ENCODE measurements around the gene WSB2.

Gene WSB2

GRCh38 chr12:118073768-118074167 lies 12.8 kb upstream of the WSB2 start:
- no peak for ATAC-seq
- H3K36me3 Mint-ChIP-seq, result no peaks in the 10 kb centered on the region
- H3K27ac Mint-ChIP-seq, result no peak overlapping the region
- no peaks in the 10 kb centered on the region for H3K4me1 Mint-ChIP-seq
- H3K4me3 Mint-ChIP-seq, result no peak overlapping the region
- no peaks in the 10 kb centered on the region for H3K9me3 Mint-ChIP-seq
- H3K27me3 Mint-ChIP-seq, result no peaks in the 10 kb centered on the region

GRCh38 chr12:118070650-118071049 lies 9.7 kb upstream of the WSB2 start:
- no peak for ATAC-seq
- no peak overlapping the region for H3K4me3 Mint-ChIP-seq
- H3K9me3 Mint-ChIP-seq, result no peaks in the 10 kb centered on the region
- H3K36me3 Mint-ChIP-seq, result no peaks in the 10 kb centered on the region
- peaks cover 3% of the 10 kb centered on the region for H3K4me1 Mint-ChIP-seq
- H3K27ac Mint-ChIP-seq, result no peak overlapping the region
- H3K27me3 Mint-ChIP-seq, result peaks cover 17% of the 10 kb centered on the region

- Mint-ChIP-seq H3K9me3 (no peaks in the 10 kb centered on the region), H3K4me3 (no peak overlapping the region), H3K4me1 (peaks cover 21% of the 10 kb centered on the region), H3K27ac (no peak overlapping the region), H3K27me3 (peaks cover 17% of the 10 kb centered on the region), H3K36me3 (no peaks in the 10 kb centered on the region)
- no peak for ATAC-seq
Observed at GRCh38 chr12:118068445-118068844, 7.5 kb upstream of the WSB2 start.

- peak; percentile 61 for ATAC-seq
- Mint-ChIP-seq H3K4me1 (peaks cover 39% of the 10 kb centered on the region), H3K27me3 (peaks cover 17% of the 10 kb centered on the region), H3K27ac (peak overlapping the region; percentile 75), H3K9me3 (no peaks in the 10 kb centered on the region), H3K4me3 (peak overlapping the region; percentile 42), H3K36me3 (no peaks in the 10 kb centered on the region)
Observed at GRCh38 chr12:118065380-118065779, 4.4 kb upstream of the WSB2 start.

- Mint-ChIP-seq H3K9me3 (no peaks in the 10 kb centered on the region), H3K27ac (peak overlapping the region; percentile 75), H3K4me3 (peak overlapping the region; percentile 42), H3K36me3 (no peaks in the 10 kb centered on the region), H3K4me1 (peaks cover 47% of the 10 kb centered on the region), H3K27me3 (peaks cover 17% of the 10 kb centered on the region)
- ATAC-seq, result peak; percentile 57
Observed at GRCh38 chr12:118064608-118065007, 3.6 kb upstream of the WSB2 start.

GRCh38 chr12:118063576-118064391 lies 2.8 kb upstream of the WSB2 start:
- Mint-ChIP-seq H3K36me3 (no peaks in the 10 kb centered on the region), H3K4me3 (no peak overlapping the region), H3K27me3 (peaks cover 17% of the 10 kb centered on the region), H3K27ac (peak overlapping the region; percentile 75), H3K4me1 (peaks cover 52% of the 10 kb centered on the region), H3K9me3 (no peaks in the 10 kb centered on the region)
- ATAC-seq, result no peak

- Mint-ChIP-seq H3K27ac (peak overlapping the region; percentile 90), H3K36me3 (no peaks in the 10 kb centered on the region), H3K27me3 (peaks cover 7% of the 10 kb centered on the region), H3K4me3 (peak overlapping the region; percentile 95), H3K9me3 (no peaks in the 10 kb centered on the region), H3K4me1 (peaks cover 52% of the 10 kb centered on the region)
- no peak for ATAC-seq
Observed at GRCh38 chr12:118061873-118062843, 1.2 kb upstream of the WSB2 start.

- H3K36me3 Mint-ChIP-seq, result peaks cover 7% of the 10 kb centered on the region
- ATAC-seq, result peak; percentile 64
- peak overlapping the region; percentile 81 for H3K4me3 Mint-ChIP-seq
- no peaks in the 10 kb centered on the region for H3K27me3 Mint-ChIP-seq
- H3K9me3 Mint-ChIP-seq, result no peaks in the 10 kb centered on the region
- peak overlapping the region; percentile 90 for H3K27ac Mint-ChIP-seq
- peaks cover 56% of the 10 kb centered on the region for H3K4me1 Mint-ChIP-seq
Observed at GRCh38 chr12:118060301-118061010, 523 bp downstream of the WSB2 start.

- H3K4me1 Mint-ChIP-seq, result peaks cover 47% of the 10 kb centered on the region
- ATAC-seq, result no peak
Observed at GRCh38 chr12:118059341-118060191, 1.4 kb downstream of the WSB2 start.

GRCh38 chr12:118058881-118059280 lies 2.1 kb downstream of the WSB2 start:
- Mint-ChIP-seq H3K36me3 (peaks cover 7% of the 10 kb centered on the region), H3K27ac (peak overlapping the region; percentile 90), H3K9me3 (no peaks in the 10 kb centered on the region)

More at GRCh38 chr12:118059341-118060191, 1.4 kb downstream of the WSB2 start:
- H3K27me3 Mint-ChIP-seq, result no peaks in the 10 kb centered on the region
- H3K4me3 Mint-ChIP-seq, result peak overlapping the region; percentile 81
- peaks cover 7% of the 10 kb centered on the region for H3K36me3 Mint-ChIP-seq
- no peaks in the 10 kb centered on the region for H3K9me3 Mint-ChIP-seq
- peak overlapping the region; percentile 90 for H3K27ac Mint-ChIP-seq

GRCh38 chr12:118058227-118058626 lies 2.8 kb downstream of the WSB2 start:
- Mint-ChIP-seq H3K27me3 (no peaks in the 10 kb centered on the region), H3K4me1 (peaks cover 40% of the 10 kb centered on the region), H3K9me3 (no peaks in the 10 kb centered on the region), H3K36me3 (peaks cover 11% of the 10 kb centered on the region), H3K27ac (no peak overlapping the region), H3K4me3 (no peak overlapping the region)
- no peak for ATAC-seq

More at GRCh38 chr12:118058881-118059280, 2.1 kb downstream of the WSB2 start:
- ATAC-seq, result no peak
- Mint-ChIP-seq H3K4me3 (no peak overlapping the region), H3K4me1 (peaks cover 40% of the 10 kb centered on the region), H3K27me3 (no peaks in the 10 kb centered on the region)

GRCh38 chr12:118055865-118056773 lies 4.9 kb downstream of the WSB2 start:
- H3K4me3 Mint-ChIP-seq, result peak overlapping the region; percentile 1
- H3K27me3 Mint-ChIP-seq, result no peaks in the 10 kb centered on the region
- peaks cover 30% of the 10 kb centered on the region for H3K36me3 Mint-ChIP-seq
- H3K9me3 Mint-ChIP-seq, result no peaks in the 10 kb centered on the region
- H3K27ac Mint-ChIP-seq, result no peak overlapping the region
- ATAC-seq, result no peak
- peaks cover 22% of the 10 kb centered on the region for H3K4me1 Mint-ChIP-seq

GRCh38 chr12:118055144-118055557 lies 5.8 kb downstream of the WSB2 start:
- Mint-ChIP-seq H3K36me3 (peaks cover 36% of the 10 kb centered on the region), H3K4me3 (no peak overlapping the region), H3K4me1 (peaks cover 19% of the 10 kb centered on the region), H3K9me3 (no peaks in the 10 kb centered on the region), H3K27me3 (no peaks in the 10 kb centered on the region), H3K27ac (no peak overlapping the region)
- ATAC-seq, result peak; percentile 87
